Naive thymus-derived CD8-positive, alpha-beta T cell (primary cell): Measurements from ENCODE around the gene NAALADL2. TPM values are rescaled to one million over a fixed set of nuclear protein-coding genes. Genes with fewer than 3 reads are reported as not detected.
"Not testable (repeated sequence)": the region's sequence is repeated elsewhere in the genome, so short reads cannot be mapped to it uniquely, and the experiment has no call there.

Experiments
- ATAC-seq, 2 donors: fragments of 150-1000 bp; cut with Tn5 transposase in 1 of 2; sonication (Bioruptor Pico), chemical (Tn5 transposase) in 1 of 2; 1 replicate in 1 of 2; 2 replicates in 1 of 2; pipeline ENCODE4 v1.10.0; 2021; ENCODE audit warnings: mild to moderate bottlenecking in 2 of 2, moderate library complexity in 2 of 2
- POLR2A ChIA-PET: fragments of 350-600 bp; sonication (Branson Sonifier 250); formaldehyde crosslinking; loops from one replicate; lab custom pipeline; 2021; ENCODE audit warnings: antibody characterized with exemption; lab: Charles Lee
- DNase-seq, 10 donors: peaks; one replicate each; pipeline versions ENCODE4 v3.0.0 to v3.0.0-alpha.2; 2020 to 2022
- H3K27ac Mint-ChIP-seq, 10 donors: one replicate each; pipeline ENCODE4 v1.8.0; 2020 to 2022; ENCODE audit warnings: mild to moderate bottlenecking in 10 of 10, mixed read lengths in 10 of 10, moderate library complexity in 4 of 10, inconsistent platforms in 1 of 10
- H3K27me3 Mint-ChIP-seq, 5 donors: one replicate each; pipeline ENCODE4 v1.8.0; 2021 to 2022; ENCODE audit warnings: mixed read lengths in 5 of 5
- H3K36me3 Mint-ChIP-seq, 3 donors: one replicate each; pipeline ENCODE4 v1.8.0; 2020 to 2022; ENCODE audit warnings: mixed read lengths in 3 of 3, mild to moderate bottlenecking in 2 of 3, inconsistent platforms in 1 of 3
- H3K4me1 Mint-ChIP-seq, 4 donors: one replicate each; pipeline ENCODE4 v1.8.0; 2021 to 2022; ENCODE audit warnings: mixed read lengths in 4 of 4
- H3K4me3 Mint-ChIP-seq, 10 donors: one replicate each; pipeline ENCODE4 v1.8.0; 2020 to 2022; ENCODE audit warnings: mild to moderate bottlenecking in 10 of 10, mixed read lengths in 10 of 10, moderate library complexity in 6 of 10, inconsistent platforms in 1 of 10
- H3K9me3 Mint-ChIP-seq, 9 donors: one replicate each; pipeline ENCODE4 v1.8.0; 2020 to 2022; ENCODE audit warnings: mixed read lengths in 9 of 9, mild to moderate bottlenecking in 3 of 9, inconsistent platforms in 1 of 9, moderate library complexity in 1 of 9
- polyA plus RNA-seq, 3 donors: library from polyadenylated mRNA; unstranded; fragments of 300-500 nt; fragmentation: Illumina TruSeq; gene quantifications; one replicate each; pipeline ENCODE4 v1.2.3, GENCODE V29; 2021
- total RNA-seq, 8 experiments: library from RNA in 2 of 8; stranded (reverse) in 2 of 8; gene quantifications; one replicate each; pipeline ENCODE4 v1.2.3 and lab custom pipeline; 2021 to 2026

NAALADL2 gene
- total and polyA plus RNA-seq, 5 experiments from 2014 or later, result 0.44 to 1.3 (median 0.88) TPM; not detected in 1

DNA sequence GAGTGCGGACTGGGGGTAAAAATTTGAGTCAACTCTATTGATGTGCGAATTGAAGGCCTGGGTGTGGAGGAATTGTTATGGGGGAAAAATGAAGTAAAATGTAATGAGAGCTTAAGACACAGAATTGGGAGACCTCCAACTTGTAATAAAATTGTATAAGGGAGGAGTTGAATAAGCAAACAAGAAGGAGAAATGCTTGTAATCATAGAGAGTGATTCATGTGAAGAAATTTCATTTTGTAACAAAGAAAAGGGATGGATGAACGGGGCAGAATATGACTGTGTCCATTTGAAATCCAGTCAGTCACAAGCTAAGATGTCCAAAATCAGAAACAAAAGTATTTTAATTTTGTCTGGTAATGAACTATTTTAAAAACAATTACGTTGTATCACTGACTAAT is 552.3 kb downstream of the NAALADL2 start:
- POLR2A ChIA-PET, result no interaction called here
- H3K27ac Mint-ChIP-seq, result no peak overlapping the region
- H3K9me3 Mint-ChIP-seq, result peaks cover 0 to 12% (median 0%) of the 10 kb centered on the region in 9 donors
- H3K27me3 Mint-ChIP-seq, result no peaks in the 10 kb centered on the region
- H3K36me3 Mint-ChIP-seq, result no peaks in the 10 kb centered on the region
- ATAC-seq (no peak), DNase-seq (no peak)
- H3K4me3 Mint-ChIP-seq, result no peak overlapping the region
- H3K4me1 Mint-ChIP-seq, result no peaks in the 10 kb centered on the region

- H3K9me3 Mint-ChIP-seq, result peaks cover 0 to 12% (median 0%) of the 10 kb centered on the region in 9 donors
- no peak for ATAC-seq
- POLR2A ChIA-PET, result no interaction called here
- no peaks in the 10 kb centered on the region for H3K36me3 Mint-ChIP-seq
- no peaks in the 10 kb centered on the region for H3K27me3 Mint-ChIP-seq
- no peak overlapping the region for H3K27ac Mint-ChIP-seq
- no peaks in the 10 kb centered on the region for H3K4me1 Mint-ChIP-seq
- H3K4me3 Mint-ChIP-seq, result no peak overlapping the region
- no peak for DNase-seq
These were observed 552.8 kb downstream of the NAALADL2 start for GRCh38 chr3:175411946-175412345.

- DNase-seq (no peak), ATAC-seq (no peak)
- Mint-ChIP-seq H3K36me3 (no peaks in the 10 kb centered on the region), H3K27me3 (no peaks in the 10 kb centered on the region), H3K4me1 (no peaks in the 10 kb centered on the region), H3K4me3 (no peak overlapping the region), H3K9me3 (peaks cover 0 to 16% (median 0%) of the 10 kb centered on the region in 9 donors), H3K27ac (no peak overlapping the region)
- POLR2A ChIA-PET, result no interaction called here
These were observed 554.8 kb downstream of the NAALADL2 start for GRCh38 chr3:175413926-175414325.

GRCh38 chr3:175416600-175416999 is 557.5 kb downstream of the NAALADL2 start:
- Mint-ChIP-seq H3K27me3 (no peaks in the 10 kb centered on the region), H3K4me1 (no peaks in the 10 kb centered on the region), H3K9me3 (peaks cover 0 to 10% (median 0%) of the 10 kb centered on the region in 9 donors), H3K27ac (no peak overlapping the region), H3K36me3 (no peaks in the 10 kb centered on the region), H3K4me3 (no peak overlapping the region)
- no peak for DNase-seq
- POLR2A ChIA-PET, result no interaction called here
- ATAC-seq, result no peak

GRCh38 chr3:175417426-175417825 is 558.3 kb downstream of the NAALADL2 start:
- H3K27me3 Mint-ChIP-seq, result no peaks in the 10 kb centered on the region
- POLR2A ChIA-PET, result no interaction called here

GRCh38 chr3:175421902-175422301 is 562.8 kb downstream of the NAALADL2 start:
- ATAC-seq (no peak), DNase-seq (no peak)
- Mint-ChIP-seq H3K9me3 (peaks cover 0 to 10% (median 0%) of the 10 kb centered on the region in 9 donors), H3K27ac (no peak overlapping the region), H3K36me3 (no peaks in the 10 kb centered on the region), H3K4me1 (no peaks in the 10 kb centered on the region), H3K4me3 (no peak overlapping the region), H3K27me3 (no peaks in the 10 kb centered on the region)
- POLR2A ChIA-PET, result no interaction called here

More at GRCh38 chr3:175417426-175417825, 558.3 kb downstream of the NAALADL2 start:
- Mint-ChIP-seq H3K4me1 (no peaks in the 10 kb centered on the region), H3K4me3 (no peak overlapping the region), H3K9me3 (peaks cover 0 to 10% (median 0%) of the 10 kb centered on the region in 9 donors), H3K27ac (no peak overlapping the region), H3K36me3 (no peaks in the 10 kb centered on the region)
- no peak for DNase-seq
- ATAC-seq, result no peak

DNA sequence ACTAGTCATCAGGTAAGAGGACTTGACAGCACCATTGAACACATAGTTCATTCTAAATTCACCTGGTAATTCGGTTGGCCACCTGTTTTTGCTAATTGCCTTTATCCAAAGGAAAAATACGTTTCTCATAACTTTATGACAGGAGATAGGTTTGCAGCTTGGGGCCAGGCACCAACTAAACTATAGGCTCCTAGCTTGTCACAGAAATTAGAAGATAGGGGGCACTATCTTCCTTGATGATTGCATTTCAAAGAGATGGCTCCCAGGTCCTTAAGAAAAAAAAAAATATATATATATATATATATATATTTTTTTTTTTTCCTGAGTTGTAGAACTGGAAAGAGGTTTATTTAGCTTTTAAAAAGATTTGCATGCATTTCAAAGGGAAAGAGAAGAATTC is 563.6 kb downstream of the NAALADL2 start:
- DNase-seq (no peak), ATAC-seq (no peak)
- Mint-ChIP-seq H3K4me1 (no peaks in the 10 kb centered on the region), H3K36me3 (no peaks in the 10 kb centered on the region), H3K27ac (no peak overlapping the region), H3K4me3 (no peak overlapping the region), H3K9me3 (peaks cover 0 to 9% (median 0%) of the 10 kb centered on the region in 9 donors), H3K27me3 (no peaks in the 10 kb centered on the region)
- POLR2A ChIA-PET, result no interaction called here

DNA sequence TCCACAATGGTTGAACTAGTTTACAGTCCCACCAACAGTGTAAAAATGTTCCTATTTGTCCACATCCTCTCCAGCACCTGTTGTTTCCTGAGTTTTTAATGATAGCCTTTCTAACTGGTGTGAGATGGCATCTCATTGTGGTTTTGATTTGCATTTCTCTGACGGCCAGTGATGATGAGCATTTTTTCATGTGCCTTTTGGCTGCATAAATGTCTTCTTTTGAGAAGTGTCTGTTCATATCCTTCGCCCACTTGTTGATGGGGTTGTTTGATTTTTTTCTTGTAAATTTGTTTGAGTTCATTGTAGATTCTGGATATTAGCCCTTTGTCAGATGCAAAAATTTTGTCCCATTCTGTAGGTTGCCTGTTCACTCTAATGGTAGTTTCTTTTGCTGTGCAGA is 564.7 kb downstream of the NAALADL2 start:
- H3K27ac Mint-ChIP-seq, H3K4me3 Mint-ChIP-seq, DNase-seq, H3K36me3 Mint-ChIP-seq, H3K9me3 Mint-ChIP-seq, POLR2A ChIA-PET, ATAC-seq, H3K4me1 Mint-ChIP-seq, H3K27me3 Mint-ChIP-seq: not testable (repeated sequence)

DNA sequence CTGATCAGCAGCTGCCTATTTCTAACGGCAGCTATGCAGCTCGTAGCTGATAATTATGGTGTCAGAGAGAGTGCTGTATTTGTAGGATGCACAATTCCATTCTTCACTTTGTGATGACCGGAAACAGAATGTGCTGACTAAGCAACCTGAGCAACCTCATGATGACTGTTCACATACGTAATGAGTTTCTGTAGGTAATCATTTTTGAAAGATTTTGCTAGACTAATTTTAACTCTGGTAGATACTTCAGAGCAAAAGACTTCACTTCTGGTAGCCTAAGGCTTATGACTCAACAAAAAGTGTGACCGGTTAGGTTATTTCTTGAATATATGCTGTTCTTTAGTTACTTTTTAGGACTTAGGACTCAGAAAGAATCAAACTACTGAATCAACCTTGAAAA is 567.7 kb downstream of the NAALADL2 start:
- POLR2A ChIA-PET, result no interaction called here
- ATAC-seq, result no peak
- Mint-ChIP-seq H3K36me3 (no peaks in the 10 kb centered on the region), H3K27ac (no peak overlapping the region), H3K4me3 (no peak overlapping the region), H3K4me1 (no peaks in the 10 kb centered on the region), H3K9me3 (peaks cover 0 to 6% (median 0%) of the 10 kb centered on the region in 9 donors), H3K27me3 (no peaks in the 10 kb centered on the region)
- no peak for DNase-seq

GRCh38 chr3:175428466-175428865 is 569.3 kb downstream of the NAALADL2 start:
- ATAC-seq (no peak), DNase-seq (no peak)
- POLR2A ChIA-PET, result no interaction called here

DNA sequence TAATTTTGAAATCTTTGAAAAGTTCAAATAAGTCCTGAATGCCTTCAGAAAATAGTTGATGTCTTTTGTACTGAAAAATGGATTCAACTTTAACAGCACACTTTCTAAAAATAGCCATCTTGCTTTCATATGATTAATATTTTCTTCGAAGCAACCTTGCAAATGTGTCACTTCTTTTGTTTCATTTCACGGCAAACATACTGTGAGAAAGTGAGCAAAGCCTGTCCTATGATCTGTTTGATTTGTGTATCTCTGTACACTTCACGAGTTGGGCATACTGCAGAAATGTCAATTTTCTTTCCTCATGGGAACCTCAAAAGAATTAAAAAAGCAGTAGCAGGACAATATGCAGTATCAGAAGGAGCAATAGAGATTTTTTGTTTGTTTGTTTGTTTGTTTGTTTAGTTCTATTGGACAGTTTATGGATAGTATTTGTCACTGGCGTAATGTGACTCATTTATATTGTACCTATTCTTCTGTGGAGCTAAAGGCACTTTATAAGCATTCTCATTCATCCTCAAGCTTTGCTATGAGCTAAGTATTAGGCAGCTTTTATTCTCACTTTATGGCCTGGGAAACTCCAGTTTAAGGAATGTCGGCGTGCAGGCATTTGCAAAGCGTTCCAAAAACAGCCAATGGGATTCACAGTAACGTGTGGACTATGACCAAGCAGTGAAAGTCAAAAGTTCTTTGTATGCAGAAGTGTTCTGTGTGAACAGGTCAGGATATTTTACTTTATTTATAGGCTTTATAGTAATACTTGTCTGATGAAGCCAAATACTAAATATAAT is 572.0 kb downstream of the NAALADL2 start:
- H3K27ac Mint-ChIP-seq, result no peak overlapping the region
- peaks cover 0 to 5% (median 0%) of the 10 kb centered on the region in 9 donors for H3K9me3 Mint-ChIP-seq
- ATAC-seq (no peak), DNase-seq (no peak)
- H3K4me1 Mint-ChIP-seq, result no peaks in the 10 kb centered on the region
- no peaks in the 10 kb centered on the region for H3K36me3 Mint-ChIP-seq
- POLR2A ChIA-PET, result no interaction called here
- H3K27me3 Mint-ChIP-seq, result no peaks in the 10 kb centered on the region
- no peak overlapping the region for H3K4me3 Mint-ChIP-seq

More at GRCh38 chr3:175428466-175428865, 569.3 kb downstream of the NAALADL2 start:
- no peaks in the 10 kb centered on the region for H3K36me3 Mint-ChIP-seq
- H3K4me3 Mint-ChIP-seq, result no peak overlapping the region
- H3K9me3 Mint-ChIP-seq, result peaks cover 0 to 9% (median 0%) of the 10 kb centered on the region in 9 donors
- H3K27ac Mint-ChIP-seq, result no peak overlapping the region
- H3K4me1 Mint-ChIP-seq, result no peaks in the 10 kb centered on the region
- H3K27me3 Mint-ChIP-seq, result no peaks in the 10 kb centered on the region

GRCh38 chr3:175432376-175433025 is 573.4 kb downstream of the NAALADL2 start:
- Mint-ChIP-seq H3K27me3 (no peaks in the 10 kb centered on the region), H3K27ac (no peak overlapping the region), H3K9me3 (peaks cover 0 to 5% (median 0%) of the 10 kb centered on the region in 9 donors), H3K4me3 (no peak overlapping the region), H3K4me1 (no peaks in the 10 kb centered on the region), H3K36me3 (no peaks in the 10 kb centered on the region)
- DNase-seq (no peak), ATAC-seq (no peak)
- POLR2A ChIA-PET, result no interaction called here

- Mint-ChIP-seq H3K36me3 (no peaks in the 10 kb centered on the region), H3K27me3 (no peaks in the 10 kb centered on the region), H3K9me3 (peaks cover 0 to 5% (median 0%) of the 10 kb centered on the region in 9 donors), H3K27ac (no peak overlapping the region), H3K4me3 (no peak overlapping the region), H3K4me1 (no peaks in the 10 kb centered on the region)
- POLR2A ChIA-PET, result no interaction called here
- ATAC-seq (no peak), DNase-seq (no peak)
These were observed 574.0 kb downstream of the NAALADL2 start for GRCh38 chr3:175433026-175433674.
